ENCODE results near the gene REPS1.
A peak's percentile ranks its signal among the peaks of the same experiment; 100 is the strongest.

REPS1 gene

GRCh38 chr6:138989098-138989983 lies 1.3 kb upstream of the REPS1 start:
- H3K4me3 ChIP-seq (ENCODE audit: low read length, poor library complexity, severe bottlenecking), result peak overlapping the region; percentile 92
- peak overlapping the region; percentile 68 for H3K4me2 ChIP-seq (ENCODE audit: low read depth, low read length, poor library complexity, severe bottlenecking)
- no peak for TF ChIP-seq CTCF (conservative IDR thresholded peaks at IDR 0.05; ENCODE audit: low read length)
- no peak for TF ChIP-seq EZH2phosphoT487 (IDR thresholded peaks at IDR 0.05; ENCODE audit: borderline replicate concordance)
- H3K36me3 ChIP-seq (ENCODE audit: insufficient read depth, low read length), result no peaks in the 10 kb centered on the region
- peaks cover 29% of the 10 kb centered on the region for H3K4me1 ChIP-seq (ENCODE audit: insufficient read depth, low read length, poor library complexity, severe bottlenecking)
- H3K27me3 ChIP-seq (ENCODE audit: insufficient read depth, low read length, poor library complexity, severe bottlenecking), result no peaks in the 10 kb centered on the region
- H4K20me1 ChIP-seq (ENCODE audit: insufficient read depth, low read length, poor library complexity, severe bottlenecking), result peaks cover 32% of the 10 kb centered on the region
- no peaks in the 10 kb centered on the region for H3K9me3 ChIP-seq (ENCODE audit: insufficient read depth, low read depth, low read length)
- peak overlapping the region; percentile 72; the same call in 1 of the 2 replicates for H2AFZ ChIP-seq (ENCODE audit: low read length)
- peaks cover 33% of the 10 kb centered on the region for H3K79me2 ChIP-seq (ENCODE audit: insufficient read depth, low read length)
- no peaks in the 10 kb centered on the region for H3K9me2 ChIP-seq (replicated peaks; ENCODE audit: low read depth, low read length)
- no peaks in the 10 kb centered on the region for H3F3A ChIP-seq (ENCODE audit: low read depth)
- H3K9ac ChIP-seq (ENCODE audit: low read depth, low read length, poor library complexity, severe bottlenecking), result no peak overlapping the region

- H3K4me1 ChIP-seq (ENCODE audit: insufficient read depth, low read length, poor library complexity, severe bottlenecking), result peaks cover 38% of the 10 kb centered on the region
- H3K9me3 ChIP-seq (ENCODE audit: insufficient read depth, low read depth, low read length), result no peaks in the 10 kb centered on the region
- peak overlapping the region; percentile 92 for H3K4me3 ChIP-seq (ENCODE audit: low read length, poor library complexity, severe bottlenecking)
- H3F3A ChIP-seq (ENCODE audit: low read depth), result no peaks in the 10 kb centered on the region
- no peak for TF ChIP-seq EZH2phosphoT487 (IDR thresholded peaks at IDR 0.05; ENCODE audit: borderline replicate concordance)
- no peak for TF ChIP-seq CTCF (conservative IDR thresholded peaks at IDR 0.05; ENCODE audit: low read length)
- H3K36me3 ChIP-seq (ENCODE audit: insufficient read depth, low read length), result no peaks in the 10 kb centered on the region
- H3K4me2 ChIP-seq (ENCODE audit: low read depth, low read length, poor library complexity, severe bottlenecking), result peak overlapping the region; percentile 68
- H3K9ac ChIP-seq (ENCODE audit: low read depth, low read length, poor library complexity, severe bottlenecking), result peak overlapping the region; percentile 85
- H3K27me3 ChIP-seq (ENCODE audit: insufficient read depth, low read length, poor library complexity, severe bottlenecking), result no peaks in the 10 kb centered on the region
- H2AFZ ChIP-seq (ENCODE audit: low read length), result peak overlapping the region; percentile 72
- H3K79me2 ChIP-seq (ENCODE audit: insufficient read depth, low read length), result peaks cover 42% of the 10 kb centered on the region
- no peaks in the 10 kb centered on the region for H3K9me2 ChIP-seq (replicated peaks; ENCODE audit: low read depth, low read length)
- H4K20me1 ChIP-seq (ENCODE audit: insufficient read depth, low read length, poor library complexity, severe bottlenecking), result peaks cover 40% of the 10 kb centered on the region
Measured at GRCh38 chr6:138988469-138988834, 399 bp upstream of the REPS1 start.

GRCh38 chr6:138987080-138987642 lies 892 bp downstream of the REPS1 start:
- peak overlapping the region; percentile 85 for H3K9ac ChIP-seq (ENCODE audit: low read depth, low read length, poor library complexity, severe bottlenecking)
- H2AFZ ChIP-seq (ENCODE audit: low read length), result peak overlapping the region; percentile 90; the same call in 1 of the 2 replicates
- TF ChIP-seq EZH2phosphoT487 (IDR thresholded peaks at IDR 0.05; ENCODE audit: borderline replicate concordance), result no peak
- no peaks in the 10 kb centered on the region for H3K9me3 ChIP-seq (ENCODE audit: insufficient read depth, low read depth, low read length)
- peak overlapping the region; percentile 92 for H3K4me3 ChIP-seq (ENCODE audit: low read length, poor library complexity, severe bottlenecking)
- no peaks in the 10 kb centered on the region for H3K27me3 ChIP-seq (ENCODE audit: insufficient read depth, low read length, poor library complexity, severe bottlenecking)
- H3K9me2 ChIP-seq (replicated peaks; ENCODE audit: low read depth, low read length), result no peaks in the 10 kb centered on the region
- no peaks in the 10 kb centered on the region for H3F3A ChIP-seq (ENCODE audit: low read depth)
- no peaks in the 10 kb centered on the region for H3K36me3 ChIP-seq (ENCODE audit: insufficient read depth, low read length)
- peaks cover 55% of the 10 kb centered on the region for H3K79me2 ChIP-seq (ENCODE audit: insufficient read depth, low read length)
- peaks cover 53% of the 10 kb centered on the region for H4K20me1 ChIP-seq (ENCODE audit: insufficient read depth, low read length, poor library complexity, severe bottlenecking)
- peaks cover 48% of the 10 kb centered on the region for H3K4me1 ChIP-seq (ENCODE audit: insufficient read depth, low read length, poor library complexity, severe bottlenecking)
- H3K4me2 ChIP-seq (ENCODE audit: low read depth, low read length, poor library complexity, severe bottlenecking), result peak overlapping the region; percentile 94

All from Loucy (cell line).